DND-41 (cell line): Measurements from ENCODE around the gene SUPT7L.

ENCODE experiments used
- ATAC-seq: fragments of 200-7000 bp; cut with Tn5 transposase; 3 replicates; pipeline ENCODE4 v1.9.1; 2021; ENCODE audit warnings: low read depth; ENCODE audit not compliant: insufficient read depth
- DNase-seq: peaks from one replicate; pipeline ENCODE4 v3.0.0-alpha.2; 2020
- H2AFZ ChIP-seq: 2 replicates; pipeline ENCODE4 v1.6.0; 2012; ENCODE audit warnings: low read depth, low read length
- H3K27ac ChIP-seq: 2 replicates; pipeline ENCODE4 v1.5.1; 2012; ENCODE audit warnings: low read length, inconsistent platforms
- H3K27me3 ChIP-seq: fragments of 200-600 bp; sonication (generic); 2 replicates; pipeline ENCODE4 v1.6.0; 2012; ENCODE audit warnings: low read length, mild to moderate bottlenecking, inconsistent platforms; ENCODE audit not compliant: insufficient read depth, poor library complexity
- H3K36me3 ChIP-seq: 2 replicates; pipeline ENCODE4 v1.5.1; 2012; ENCODE audit warnings: low read length, inconsistent platforms; ENCODE audit not compliant: insufficient read depth
- H3K4me1 ChIP-seq: 2 replicates; pipeline ENCODE4 v1.5.1; 2012; ENCODE audit warnings: mild to moderate bottlenecking, low read length; ENCODE audit not compliant: insufficient read depth
- H3K4me2 ChIP-seq: 2 replicates; pipeline ENCODE4 v1.6.0; 2012; ENCODE audit warnings: mild to moderate bottlenecking, moderate library complexity, low read length, inconsistent platforms; ENCODE audit not compliant: insufficient read depth
- H3K4me3 ChIP-seq, 2 experiments: fragments of 200-600 bp in 1 of 2; shearing (Covaris generic) in 1 of 2; 2 replicates each; pipeline ENCODE4 v1.5.1; 2012 to 2016; ENCODE audit warnings: inconsistent platforms in 2 of 2, low read length in 2 of 2, mild to moderate bottlenecking in 2 of 2, low read depth in 1 of 2, moderate library complexity in 1 of 2
- H3K79me2 ChIP-seq: 2 replicates; pipeline ENCODE4 v1.6.0; 2012; ENCODE audit warnings: low read length, inconsistent platforms; ENCODE audit not compliant: insufficient read depth
- H3K9ac ChIP-seq: 2 replicates; pipeline ENCODE4 v1.6.0; 2012; ENCODE audit warnings: low read depth, mild to moderate bottlenecking, inconsistent platforms, low read length, moderate library complexity
- H3K9me3 ChIP-seq: 2 replicates; pipeline ENCODE4 v1.5.1; 2012; ENCODE audit warnings: low read length, moderate library complexity, mild to moderate bottlenecking, inconsistent platforms; ENCODE audit not compliant: insufficient read depth, severe bottlenecking
- H4K20me1 ChIP-seq: 2 replicates; pipeline ENCODE4 v1.6.0; 2012; ENCODE audit warnings: low read length; ENCODE audit not compliant: insufficient read depth
- EZH2 ChIP-seq: IDR thresholded peaks from 3 replicates; pipeline ENCODE4 v1.6.1; 2012; ENCODE audit warnings: borderline replicate concordance, low read depth, mild to moderate bottlenecking, moderate library complexity, low read length, inconsistent platforms; ENCODE audit not compliant: severe bottlenecking
- TF ChIP-seq, protein P1 (sequence below): IDR thresholded peaks from 2 replicates; pipeline ENCODE4 v1.5.1; 2012; ENCODE audit warnings: borderline replicate concordance, low read length, moderate library complexity, mild to moderate bottlenecking; ENCODE audit not compliant: poor library complexity, severe bottlenecking; ENCODE audit errors: extremely low read depth

SUPT7L gene

DNA sequence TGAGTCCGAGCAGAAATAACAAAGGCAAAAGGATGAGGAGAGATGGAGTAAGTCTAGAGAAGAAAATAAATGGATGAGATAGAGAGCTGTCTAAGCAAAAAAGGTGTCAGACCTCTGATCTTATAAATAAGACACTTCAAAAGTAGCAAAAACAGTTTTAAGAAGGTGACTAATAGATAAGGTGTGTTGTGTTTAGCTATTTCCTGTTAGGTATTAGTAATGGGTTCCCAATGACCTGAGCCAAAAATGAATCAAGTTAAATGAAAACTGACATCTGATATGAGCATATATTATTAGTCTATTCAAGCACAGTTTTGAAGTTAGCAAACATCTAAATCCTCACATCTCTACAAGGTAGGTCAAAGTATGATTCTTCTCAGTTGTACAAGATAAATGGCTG lies 10.6 kb downstream of the SUPT7L start:
- ATAC-seq (no peak), DNase-seq (no peak)
- no peaks in the 10 kb centered on the region for H3K4me1 ChIP-seq
- H3K4me3 ChIP-seq: no peak overlapping the region
- H3K4me2 ChIP-seq: no peak overlapping the region
- no peaks in the 10 kb centered on the region for H3K9me3 ChIP-seq
- no peak overlapping the region for H2AFZ ChIP-seq
- H3K36me3 ChIP-seq: peaks cover 93% of the 10 kb centered on the region
- no peaks in the 10 kb centered on the region for H4K20me1 ChIP-seq
- no peak overlapping the region for H3K9ac ChIP-seq
- H3K79me2 ChIP-seq: no peaks in the 10 kb centered on the region
- TF ChIP-seq EZH2: no peak
- TF ChIP-seq, protein P1, sequence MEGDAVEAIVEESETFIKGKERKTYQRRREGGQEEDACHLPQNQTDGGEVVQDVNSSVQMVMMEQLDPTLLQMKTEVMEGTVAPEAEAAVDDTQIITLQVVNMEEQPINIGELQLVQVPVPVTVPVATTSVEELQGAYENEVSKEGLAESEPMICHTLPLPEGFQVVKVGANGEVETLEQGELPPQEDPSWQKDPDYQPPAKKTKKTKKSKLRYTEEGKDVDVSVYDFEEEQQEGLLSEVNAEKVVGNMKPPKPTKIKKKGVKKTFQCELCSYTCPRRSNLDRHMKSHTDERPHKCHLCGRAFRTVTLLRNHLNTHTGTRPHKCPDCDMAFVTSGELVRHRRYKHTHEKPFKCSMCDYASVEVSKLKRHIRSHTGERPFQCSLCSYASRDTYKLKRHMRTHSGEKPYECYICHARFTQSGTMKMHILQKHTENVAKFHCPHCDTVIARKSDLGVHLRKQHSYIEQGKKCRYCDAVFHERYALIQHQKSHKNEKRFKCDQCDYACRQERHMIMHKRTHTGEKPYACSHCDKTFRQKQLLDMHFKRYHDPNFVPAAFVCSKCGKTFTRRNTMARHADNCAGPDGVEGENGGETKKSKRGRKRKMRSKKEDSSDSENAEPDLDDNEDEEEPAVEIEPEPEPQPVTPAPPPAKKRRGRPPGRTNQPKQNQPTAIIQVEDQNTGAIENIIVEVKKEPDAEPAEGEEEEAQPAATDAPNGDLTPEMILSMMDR: no peak
- H3K27ac ChIP-seq: no peak overlapping the region
- H3K27me3 ChIP-seq: no peaks in the 10 kb centered on the region

GRCh38 chr2:27652341-27652740 lies 11.1 kb downstream of the SUPT7L start:
- H3K4me3 ChIP-seq: no peak overlapping the region
- no peak overlapping the region for H3K27ac ChIP-seq
- H3K36me3 ChIP-seq: peaks cover 93% of the 10 kb centered on the region
- no peaks in the 10 kb centered on the region for H3K27me3 ChIP-seq
- no peak overlapping the region for H3K9ac ChIP-seq
- H2AFZ ChIP-seq: no peak overlapping the region
- H4K20me1 ChIP-seq: no peaks in the 10 kb centered on the region
- no peak for TF ChIP-seq EZH2
- TF ChIP-seq, protein P1: no peak
- DNase-seq (no peak), ATAC-seq (no peak)
- no peaks in the 10 kb centered on the region for H3K79me2 ChIP-seq
- no peaks in the 10 kb centered on the region for H3K9me3 ChIP-seq
- no peak overlapping the region for H3K4me2 ChIP-seq
- H3K4me1 ChIP-seq: no peaks in the 10 kb centered on the region

DNA sequence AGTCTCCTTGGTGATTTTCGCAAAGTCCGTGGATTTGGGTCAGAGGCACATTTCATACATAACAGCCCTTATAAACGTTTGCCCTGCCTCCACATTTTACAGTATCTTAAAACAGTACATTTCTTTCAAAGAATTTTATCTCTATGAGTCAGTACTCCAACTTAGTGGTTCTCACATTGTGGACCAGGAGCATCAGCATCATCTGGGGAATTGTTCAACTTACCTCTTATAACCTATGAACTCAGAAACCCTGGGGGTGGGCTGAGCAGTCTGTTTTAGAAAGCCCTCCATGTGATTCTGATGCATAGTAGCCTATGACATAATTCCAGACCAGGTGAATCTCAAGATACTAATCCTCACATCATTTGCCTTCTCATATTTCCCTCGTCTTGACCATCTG lies 12.4 kb downstream of the SUPT7L start:
- DNase-seq (no peak), ATAC-seq (no peak; the same call in 2 of the 3 replicates)
- Histone ChIP-seq H3K36me3 (peaks cover 88% of the 10 kb centered on the region), H3K9me3 (no peaks in the 10 kb centered on the region), H3K4me2 (no peak overlapping the region), H3K79me2 (no peaks in the 10 kb centered on the region), H3K9ac (no peak overlapping the region), H3K27me3 (no peaks in the 10 kb centered on the region), H4K20me1 (no peaks in the 10 kb centered on the region), H2AFZ (no peak overlapping the region), H3K27ac (no peak overlapping the region), H3K4me1 (no peaks in the 10 kb centered on the region), H3K4me3 (no peak overlapping the region)
- TF ChIP-seq EZH2: no peak
- TF ChIP-seq, protein P1: no peak

DNA sequence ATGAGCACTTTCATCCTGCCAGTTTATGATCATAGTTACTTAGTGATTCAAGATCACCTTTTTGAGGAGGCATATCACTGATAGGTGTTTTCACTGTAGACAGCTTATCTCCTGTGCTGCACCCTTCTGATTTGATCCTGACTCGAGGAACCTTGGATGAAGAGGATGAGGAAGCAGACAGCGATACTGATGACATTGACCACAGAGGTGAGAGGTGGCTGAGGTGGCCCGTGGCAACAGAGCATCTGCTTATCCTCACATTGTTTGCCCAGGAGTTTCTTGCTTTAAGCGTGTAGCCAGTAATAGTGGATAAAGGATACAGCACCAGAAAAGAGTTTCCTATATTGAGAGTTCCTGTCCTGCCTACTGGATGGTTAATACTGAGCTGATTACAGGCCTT lies 15.7 kb downstream of the SUPT7L start:
- H3K36me3 ChIP-seq: peaks cover 76% of the 10 kb centered on the region
- DNase-seq: no peak
- H3K9me3 ChIP-seq: no peaks in the 10 kb centered on the region
- no peaks in the 10 kb centered on the region for H3K27me3 ChIP-seq
- H3K79me2 ChIP-seq: no peaks in the 10 kb centered on the region
- H4K20me1 ChIP-seq: no peaks in the 10 kb centered on the region
- H3K4me1 ChIP-seq: no peaks in the 10 kb centered on the region
- H3K4me3 ChIP-seq: no peak overlapping the region
- H3K4me2 ChIP-seq: no peak overlapping the region
- no peak for ATAC-seq
- no peak overlapping the region for H2AFZ ChIP-seq
- TF ChIP-seq, protein P1: no peak
- TF ChIP-seq EZH2: no peak
- no peak overlapping the region for H3K27ac ChIP-seq
- no peak overlapping the region for H3K9ac ChIP-seq
